Measurements from ENCODE around the gene CEBPG.

Gene CEBPG

DNA sequence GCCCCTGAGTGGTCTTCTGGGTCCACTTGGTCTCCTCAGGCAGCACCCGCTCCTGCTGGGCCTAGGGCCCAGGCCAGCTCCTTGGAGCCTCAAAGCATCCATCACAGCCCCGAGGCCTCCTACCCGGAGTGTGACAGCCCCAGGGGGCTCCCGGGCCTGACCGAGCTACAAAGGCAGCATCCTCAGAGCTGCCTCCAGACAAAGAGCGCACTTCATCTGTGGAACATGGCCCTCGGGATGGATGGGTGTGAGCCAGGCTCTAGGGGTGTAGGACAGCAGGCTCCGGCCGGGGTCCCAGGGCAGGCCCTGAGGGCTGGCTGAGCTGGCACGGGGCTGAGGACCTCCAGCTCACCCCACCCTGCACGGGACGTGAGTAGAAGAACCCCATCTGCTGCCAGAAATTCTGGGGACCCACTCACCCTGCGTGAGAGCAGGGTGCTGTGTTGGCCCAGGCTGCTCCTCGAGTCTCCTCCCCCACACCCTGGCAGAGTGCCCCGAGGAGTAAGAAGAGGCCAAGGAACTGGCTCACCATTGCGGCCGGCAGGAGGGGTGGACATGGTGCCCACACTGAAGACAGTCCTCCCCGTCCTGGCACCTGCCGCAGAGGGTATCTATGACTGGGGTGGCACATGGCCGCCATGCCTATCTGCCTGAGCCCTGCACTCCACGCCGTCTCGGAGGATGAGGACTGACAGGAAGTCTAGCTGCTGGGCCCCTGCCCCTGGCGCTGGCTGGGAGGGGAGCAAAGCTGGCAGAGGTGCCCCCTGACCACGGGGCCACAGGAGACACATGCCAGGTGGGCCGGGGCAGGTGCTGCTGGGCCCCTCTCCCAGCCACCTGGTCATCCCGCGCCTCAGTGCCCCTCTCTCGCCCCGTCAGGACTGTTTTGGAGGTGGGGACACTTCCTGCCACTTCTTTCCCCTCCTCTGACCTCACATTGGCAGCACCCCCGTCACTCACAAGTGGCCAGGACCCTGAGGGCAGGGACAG is 22.3 kb downstream of the CEBPG start:
- no peak for FAIRE-seq

DNA sequence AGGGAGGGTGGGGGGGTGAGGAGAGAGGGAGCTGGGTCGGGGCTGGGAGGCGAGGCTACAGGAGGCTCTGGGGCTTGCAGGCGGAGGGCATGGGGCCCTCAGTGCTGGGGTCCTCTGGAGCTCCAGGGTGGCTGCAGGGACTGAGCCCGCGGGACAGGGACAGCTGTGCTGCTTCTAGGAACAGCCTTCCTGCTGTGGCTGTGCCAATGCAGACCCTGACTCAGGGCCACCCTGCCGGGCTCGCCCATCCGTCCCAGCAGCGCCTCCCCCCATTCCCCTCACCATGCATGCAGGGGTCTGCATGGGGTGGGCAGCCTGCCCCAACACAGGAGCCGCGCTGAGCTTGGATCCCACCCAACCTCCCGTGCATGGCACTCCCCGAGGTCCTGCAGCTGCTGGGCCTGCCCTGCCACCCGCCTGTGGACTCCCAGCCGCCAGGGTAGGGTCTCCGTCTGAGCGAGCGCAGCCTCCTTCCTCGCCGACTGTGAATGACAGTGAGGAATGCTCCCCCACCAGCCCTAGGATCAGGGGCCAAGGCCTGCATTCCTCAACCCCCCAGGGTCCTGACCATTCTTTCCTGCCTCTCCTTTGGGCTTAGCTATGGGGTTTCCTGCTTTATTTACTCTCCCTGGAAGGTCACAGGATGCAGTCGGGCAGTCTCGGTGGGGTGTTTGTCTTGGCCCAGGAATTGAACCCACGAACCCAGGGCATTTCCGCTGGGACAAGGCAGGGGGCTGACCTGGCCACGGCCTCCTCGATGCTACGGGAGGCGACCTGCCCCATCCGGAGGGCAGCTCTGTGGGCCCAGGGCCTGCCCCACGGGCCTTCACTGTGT is 23.4 kb downstream of the CEBPG start:
- FAIRE-seq = no peak

DNA sequence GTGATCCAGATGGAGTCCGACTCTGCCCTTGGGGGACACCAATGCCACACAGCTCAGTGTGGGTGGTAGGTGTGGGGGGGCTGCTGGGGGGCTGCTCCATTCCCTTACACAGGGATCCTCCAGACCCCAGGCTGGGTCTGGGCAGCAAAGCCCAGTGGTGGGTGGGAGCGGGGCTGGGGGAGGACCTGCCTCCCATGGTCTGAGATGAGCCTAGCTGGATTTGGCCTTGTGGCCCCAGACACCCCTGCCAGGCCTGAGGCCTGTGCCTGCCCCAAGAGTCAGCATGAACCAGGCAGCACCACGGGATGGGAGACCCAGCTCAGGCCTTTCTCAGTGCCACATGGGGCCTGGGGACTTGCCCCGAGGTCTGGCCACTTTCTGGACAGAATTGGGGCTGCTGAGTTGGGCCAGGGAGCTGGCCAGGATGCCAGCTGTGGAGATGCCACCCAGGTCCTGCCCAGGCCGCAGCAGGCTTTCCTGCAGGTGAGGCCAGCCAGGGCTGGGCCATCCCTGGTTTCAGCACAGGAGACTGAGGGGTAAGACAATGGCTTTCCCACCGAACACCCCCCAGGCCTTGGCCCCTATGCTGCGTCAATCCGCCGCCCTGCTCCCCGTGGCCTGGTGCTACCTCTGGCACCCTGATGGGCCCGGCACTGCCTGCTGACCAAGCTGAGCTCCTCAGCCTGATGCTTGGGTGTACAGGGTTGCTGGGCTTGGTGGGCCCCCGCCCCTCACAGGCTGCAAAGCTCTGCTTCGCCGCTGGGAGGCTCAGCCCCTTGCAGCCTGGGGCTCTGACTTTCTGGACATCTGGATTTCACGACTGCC is 24.2 kb downstream of the CEBPG start:
- no peak for FAIRE-seq

DNA sequence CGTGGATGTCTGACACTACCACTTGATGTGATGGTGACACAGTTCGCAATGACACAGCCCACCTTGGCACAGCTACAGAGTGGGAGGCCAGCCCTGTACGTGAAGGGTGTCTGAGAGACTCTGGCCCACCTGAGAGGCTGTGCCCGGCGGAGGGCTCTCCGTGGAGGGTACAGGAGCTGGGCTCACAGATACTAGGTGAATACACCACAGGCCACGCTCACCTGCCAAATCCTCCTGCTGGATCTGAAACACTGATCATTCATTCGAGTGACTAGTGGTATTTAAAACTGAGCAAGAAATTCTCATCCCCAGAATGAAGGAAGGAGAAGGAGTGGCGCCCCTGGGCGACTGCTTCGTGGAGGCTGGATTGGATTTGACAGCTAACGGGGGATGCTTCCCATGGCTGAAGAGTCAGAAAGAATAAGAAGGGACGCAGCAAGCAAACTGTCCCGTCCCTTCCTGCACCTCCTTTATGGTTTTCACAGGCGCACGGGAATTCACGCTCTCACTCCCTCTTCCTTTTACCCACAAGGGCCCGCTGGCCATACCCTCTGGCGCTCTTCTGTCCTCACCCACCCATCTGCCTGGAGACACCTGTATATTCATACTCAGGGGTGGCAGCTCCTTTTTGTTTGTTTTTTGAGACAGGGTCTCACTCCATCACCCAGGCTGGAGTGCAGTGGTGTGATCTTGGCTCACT is 25.0 kb downstream of the CEBPG start:
- FAIRE-seq = no peak

DNA sequence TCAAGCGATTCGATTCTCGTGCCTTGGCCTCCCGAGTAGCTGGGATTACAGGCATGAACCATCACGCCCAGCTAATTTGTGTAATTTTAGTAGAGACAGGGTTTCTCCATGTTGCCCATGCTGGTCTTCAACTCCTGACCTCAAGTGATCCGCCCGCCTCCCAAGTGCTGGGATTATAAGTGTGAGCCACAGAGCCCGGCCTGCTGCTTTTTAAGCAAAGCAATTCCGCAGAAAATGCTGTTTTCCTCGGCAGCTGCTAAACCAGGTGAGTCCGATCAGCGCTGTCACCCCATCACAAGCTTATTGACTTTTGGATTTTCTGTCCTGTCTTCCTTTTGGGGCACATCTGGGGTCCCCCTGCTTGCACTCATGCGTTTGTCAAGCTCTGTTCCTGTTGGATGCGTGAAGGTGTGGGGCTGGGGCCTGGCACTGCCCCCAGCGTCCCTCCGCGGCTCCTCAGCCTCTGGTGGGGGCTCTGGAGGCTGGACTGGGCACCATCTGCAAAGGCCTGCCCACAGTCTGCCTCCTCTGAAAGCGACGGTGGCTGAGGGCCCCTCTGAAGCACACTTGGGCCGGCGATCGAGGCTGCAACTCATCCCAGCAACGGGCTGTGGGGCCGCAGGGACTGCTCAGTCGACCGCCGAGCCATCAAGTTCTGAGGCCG is 25.7 kb downstream of the CEBPG start:
- FAIRE-seq = no peak

DNA sequence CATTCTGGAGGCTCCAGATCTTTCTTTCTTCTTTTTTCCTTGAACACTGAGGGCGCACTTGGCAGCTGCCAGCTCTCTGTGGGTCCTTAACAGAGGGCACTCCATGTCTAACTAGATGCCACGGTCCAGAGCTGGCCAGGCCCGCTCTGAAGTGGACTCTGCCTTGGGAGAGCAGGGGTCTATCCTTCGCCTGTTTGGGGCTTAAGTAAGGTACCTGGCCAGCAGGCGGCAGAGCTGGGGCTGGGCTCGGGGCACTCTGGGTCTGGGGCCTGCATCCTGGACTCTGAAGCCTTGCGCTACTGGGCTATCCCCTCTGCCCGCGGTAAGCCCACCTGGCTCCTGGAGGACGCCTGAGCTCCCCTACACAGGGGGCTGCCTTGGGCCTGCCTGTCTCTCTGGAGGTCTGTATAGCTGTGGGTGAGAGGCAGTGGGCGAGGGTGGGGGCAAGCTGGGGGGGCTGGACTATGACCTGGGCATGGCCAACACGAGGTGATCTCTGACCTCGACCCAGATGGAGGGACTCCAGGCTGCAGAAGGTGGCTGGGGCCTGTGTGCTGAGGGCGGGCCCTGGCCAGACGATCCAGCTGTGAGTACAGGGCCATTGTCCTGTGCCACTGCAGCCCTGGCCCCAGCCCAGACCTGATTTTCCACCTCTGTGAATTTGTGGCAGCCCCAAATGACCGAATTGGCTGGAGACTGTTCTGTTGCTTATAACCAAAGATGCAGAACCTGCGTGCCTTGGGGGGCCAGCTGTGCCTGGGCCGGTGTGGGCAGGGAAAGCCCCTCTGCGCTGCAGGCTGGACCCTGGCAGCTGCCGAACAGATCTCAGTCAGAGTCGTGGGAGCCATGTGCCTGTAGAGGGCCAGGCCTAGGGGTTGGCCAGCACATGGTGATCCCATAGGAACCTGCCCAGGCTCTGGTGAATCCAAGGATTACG is 26.5 kb downstream of the CEBPG start:
- no peak for FAIRE-seq

DNA sequence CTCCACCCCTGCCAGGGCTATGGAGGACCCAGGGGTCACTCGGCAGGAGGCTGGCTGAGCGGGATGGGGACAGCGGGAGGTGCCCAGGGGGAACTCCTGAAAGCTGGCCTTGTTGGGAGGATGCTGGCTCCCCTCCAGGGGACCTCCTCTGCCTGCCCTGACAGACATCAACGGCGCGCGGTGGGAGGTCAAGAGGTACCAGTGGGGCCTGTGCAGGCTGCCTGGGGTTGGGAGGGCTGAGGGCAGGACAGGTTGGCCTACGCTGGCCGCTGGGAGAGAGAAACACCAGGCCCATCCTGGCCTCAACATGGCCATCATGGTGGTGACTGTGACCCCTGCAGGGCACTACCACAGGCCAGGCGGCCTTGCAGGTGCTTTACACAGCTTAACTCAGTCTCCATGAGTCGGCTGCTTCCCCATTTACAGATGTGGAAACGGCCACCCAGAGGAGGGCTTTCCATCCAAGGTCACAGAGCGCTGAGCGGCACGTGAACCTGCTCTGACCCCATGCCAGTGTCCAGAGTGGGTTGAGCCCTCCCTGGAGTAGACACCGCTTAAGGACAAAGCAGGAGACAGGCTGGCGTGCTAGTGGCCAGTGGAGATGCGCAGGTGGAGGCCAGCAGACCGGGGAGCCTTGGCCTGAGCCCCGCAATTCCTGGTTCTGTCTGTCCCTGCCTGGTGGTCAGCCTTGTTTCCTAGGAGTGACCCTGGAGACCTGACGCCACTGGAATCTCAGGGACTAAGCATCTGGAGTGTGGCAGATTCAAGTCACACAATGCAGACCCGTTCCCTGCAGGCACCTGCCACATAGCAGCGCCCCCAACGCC is 27.6 kb downstream of the CEBPG start:
- no peak for FAIRE-seq

DNA sequence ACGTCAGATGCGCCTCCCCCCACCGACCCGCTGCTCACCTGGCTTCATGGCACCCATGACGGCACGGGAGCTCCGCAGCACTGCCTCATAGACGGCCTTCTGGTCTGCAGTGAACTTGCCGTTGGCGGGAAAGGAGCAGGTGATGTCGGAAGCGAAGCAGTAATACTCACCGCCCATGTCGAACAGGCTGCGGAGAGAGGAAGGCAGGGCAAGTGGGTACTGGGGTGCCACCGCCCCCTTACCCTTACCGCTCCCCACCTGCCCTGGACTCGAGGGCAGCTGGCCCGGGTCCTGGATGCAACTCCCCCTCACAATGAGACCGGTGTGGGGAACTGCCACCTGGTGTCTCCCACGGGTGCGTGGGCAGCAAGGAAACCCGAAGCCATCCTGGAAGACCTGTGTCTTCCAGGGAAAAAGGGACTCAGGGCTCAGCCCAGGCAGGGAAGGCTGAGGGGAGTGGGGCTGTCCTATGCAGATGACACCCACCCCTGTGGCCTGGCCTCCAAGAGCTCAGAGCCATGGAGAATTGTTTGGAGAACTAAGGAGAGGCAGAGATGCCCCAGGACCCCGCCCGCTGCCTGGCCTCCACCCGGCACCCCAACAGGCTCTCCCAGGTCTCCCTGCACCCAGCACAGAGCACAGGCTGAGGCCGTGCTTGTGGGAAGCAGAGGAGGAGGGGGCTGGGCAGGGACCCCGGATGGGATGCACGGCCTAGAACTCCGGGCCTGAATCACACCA is 28.3 kb downstream of the CEBPG start:
- FAIRE-seq = no peak

DNA sequence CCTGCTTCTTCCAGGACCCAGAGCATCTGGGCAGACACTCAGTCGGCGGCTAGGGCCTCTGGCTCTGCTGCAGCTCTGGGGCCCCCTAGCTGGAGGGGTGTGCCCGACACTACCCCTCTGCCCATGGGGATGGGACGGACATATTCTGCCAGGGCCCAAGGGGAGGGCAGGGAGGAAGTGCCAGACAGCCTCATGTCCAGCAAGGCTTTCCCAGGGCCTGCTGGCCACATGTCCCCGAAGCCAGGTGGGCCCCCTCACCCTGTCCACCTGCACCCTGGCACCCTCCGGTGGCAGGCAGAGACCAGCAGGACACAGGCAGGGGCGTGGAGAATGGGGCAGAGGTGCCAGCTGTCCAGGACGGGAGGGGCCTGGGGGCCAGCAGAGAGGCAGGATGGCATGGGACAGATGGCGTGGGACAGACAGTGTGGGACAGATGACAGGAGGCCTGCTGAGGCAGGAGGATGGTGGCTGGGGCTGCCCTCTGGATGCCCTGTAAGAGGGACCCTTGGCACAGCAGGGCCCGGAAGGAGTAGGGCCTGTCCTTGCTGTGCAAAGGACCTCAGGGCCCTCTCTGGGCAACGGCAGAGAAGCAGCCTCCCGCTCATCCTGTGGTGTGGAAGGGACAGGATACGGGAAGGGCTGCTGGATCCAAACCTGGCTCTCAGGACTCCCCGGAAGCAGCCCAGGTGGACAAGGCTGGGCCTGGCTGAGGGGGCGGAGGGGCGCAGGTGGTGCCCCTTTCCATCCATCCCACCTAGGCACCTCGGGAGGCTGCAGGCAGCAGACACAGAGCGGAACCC is 29.1 kb downstream of the CEBPG start:
- no peak for FAIRE-seq

DNA sequence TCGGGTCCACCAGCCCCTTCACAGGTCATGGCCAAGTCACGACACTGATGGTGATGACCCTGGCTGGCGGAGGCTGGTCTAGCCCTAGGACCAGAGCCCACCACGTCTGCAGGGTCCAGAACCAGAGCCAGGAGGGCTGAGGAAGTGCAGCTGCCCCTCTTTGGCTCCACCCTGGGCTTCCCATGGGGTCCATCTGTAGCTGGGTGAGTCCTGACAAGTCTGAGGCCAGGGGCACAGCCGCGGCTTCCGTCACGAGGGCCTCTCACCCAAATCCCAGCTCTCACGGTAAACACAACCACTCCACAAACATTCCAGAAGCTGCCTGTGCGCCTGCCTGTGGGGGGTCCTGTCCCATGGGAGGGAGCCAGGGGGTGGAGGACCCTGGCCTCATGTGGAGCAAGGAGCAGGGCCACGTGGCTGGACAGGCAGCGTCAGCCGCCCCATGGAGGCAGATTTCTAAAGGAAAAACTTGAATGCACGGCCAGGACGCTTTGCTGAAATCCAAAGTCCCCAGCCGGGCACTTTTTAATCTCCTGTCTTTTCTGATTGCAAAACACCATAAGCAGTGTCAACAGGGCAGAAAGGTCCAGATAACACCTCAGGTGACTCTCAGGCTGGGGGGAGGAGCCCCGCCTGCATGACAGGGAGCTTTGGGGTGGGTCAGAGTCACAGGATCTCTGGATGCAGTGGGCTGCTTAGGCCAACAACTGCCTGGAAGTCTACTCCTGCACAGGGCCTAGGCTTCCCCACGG is 29.9 kb downstream of the CEBPG start:
- FAIRE-seq = no peak

DNA sequence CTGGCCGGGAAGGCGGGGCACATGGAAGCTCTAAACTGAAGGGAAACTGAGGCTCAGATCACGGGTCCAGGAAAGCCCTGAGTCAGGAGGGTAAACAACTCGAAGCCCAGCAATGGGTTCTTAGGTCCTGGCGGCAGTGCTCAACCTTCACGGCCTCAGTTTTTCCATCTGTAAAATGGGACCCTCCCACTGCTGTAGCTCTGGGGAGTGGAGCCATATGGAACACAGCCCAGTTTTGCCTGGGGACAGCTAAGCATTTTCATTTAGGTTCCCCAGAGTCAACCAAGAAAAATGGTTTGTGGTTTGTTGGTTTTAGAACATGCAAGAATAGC is 30.4 kb downstream of the CEBPG start:
- FAIRE-seq = no peak

DNA sequence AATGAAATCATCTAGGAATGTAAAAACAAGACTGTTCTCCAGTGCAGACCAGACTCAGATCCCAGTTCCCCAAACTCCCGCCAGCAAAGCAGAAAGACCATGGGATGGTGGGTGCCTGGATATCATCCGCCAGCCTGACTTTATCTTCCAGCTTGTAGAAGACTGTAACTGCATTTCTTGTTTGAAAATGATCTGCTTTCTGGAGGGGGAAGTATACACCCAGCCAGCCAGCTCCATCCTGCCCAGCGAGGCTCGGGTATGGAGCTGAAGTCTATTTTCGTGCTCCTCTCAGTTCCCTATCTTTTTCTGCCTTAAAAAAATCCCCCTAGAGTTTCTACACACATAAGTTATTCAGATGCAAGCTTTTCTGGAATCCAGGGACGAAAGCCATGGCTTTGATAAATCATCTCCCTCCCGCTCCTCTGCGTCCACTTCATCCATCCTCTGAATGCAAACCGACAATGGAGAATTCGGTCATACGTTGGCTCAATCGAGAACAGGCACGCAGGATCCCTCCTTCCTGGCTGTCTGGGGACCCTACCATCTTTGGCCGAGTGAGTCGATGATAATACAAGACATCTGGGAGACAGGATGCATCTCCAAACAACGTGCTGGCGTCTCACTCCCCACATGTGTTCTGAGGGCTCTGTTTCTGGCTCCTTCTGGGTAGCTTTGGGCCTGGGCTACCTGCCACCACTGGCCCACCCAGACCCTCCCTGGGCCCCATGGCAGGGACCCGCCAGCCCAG is 31.2 kb downstream of the CEBPG start:
- no peak for FAIRE-seq

DNA sequence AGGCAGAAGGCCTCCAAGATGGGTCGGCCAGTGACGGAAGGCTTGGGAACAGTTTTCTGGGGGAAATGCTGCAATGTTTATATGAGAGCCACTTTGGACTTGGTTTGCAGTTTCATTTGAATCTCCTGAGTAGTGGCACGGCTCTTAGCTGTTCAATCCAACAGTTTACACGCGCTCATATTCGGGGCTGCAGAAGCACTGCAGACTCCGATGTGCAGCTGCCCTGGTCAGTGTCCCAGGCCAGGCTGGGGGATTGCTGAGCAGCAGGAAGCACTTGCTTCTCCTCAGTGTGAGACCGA is 31.7 kb downstream of the CEBPG start:
- FAIRE-seq = no peak

DNA sequence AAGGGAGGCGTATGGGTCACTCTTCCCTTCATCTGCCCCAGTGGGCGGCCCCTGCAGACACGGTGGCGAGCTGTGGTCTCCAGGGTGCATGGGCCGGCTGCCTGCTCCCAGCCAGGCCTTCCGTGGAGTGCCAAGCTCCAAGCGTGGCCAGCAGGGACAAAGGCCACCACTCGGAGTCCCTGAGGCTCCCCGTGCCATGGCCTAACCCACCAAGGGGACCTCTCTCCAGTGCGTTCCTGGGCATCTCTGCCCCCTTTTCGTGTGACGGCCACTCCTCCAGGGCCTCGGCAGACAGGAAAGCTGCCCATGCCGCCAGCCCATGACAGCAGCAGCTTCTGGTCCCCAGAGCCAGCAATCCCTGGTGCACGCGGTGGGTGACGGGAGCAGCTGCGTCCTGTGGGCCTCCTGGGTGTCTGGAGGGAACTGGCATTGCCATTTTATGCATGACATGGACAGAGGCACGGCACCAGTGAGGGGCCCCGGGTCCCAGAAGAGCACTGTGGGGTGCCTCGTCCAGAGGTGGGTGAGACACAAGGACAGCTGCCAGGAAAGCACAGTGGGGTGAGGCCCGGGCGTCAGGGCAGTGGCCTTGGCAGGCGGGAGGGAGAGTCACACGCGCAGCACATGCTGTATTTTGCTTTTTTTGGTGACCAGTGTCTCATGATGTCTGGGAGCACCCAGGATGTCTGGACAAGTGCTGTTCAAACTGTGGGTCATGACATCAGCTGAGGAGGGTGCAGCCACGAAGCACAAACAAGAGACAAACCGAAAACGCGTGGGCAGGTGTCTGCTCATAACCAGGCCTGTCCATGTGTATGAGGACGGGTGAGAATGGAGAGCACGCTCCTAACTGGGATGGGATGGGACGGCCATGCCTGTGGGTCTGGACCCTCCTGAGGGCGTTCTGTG is 32.3 kb downstream of the CEBPG start:
- FAIRE-seq = no peak

DNA sequence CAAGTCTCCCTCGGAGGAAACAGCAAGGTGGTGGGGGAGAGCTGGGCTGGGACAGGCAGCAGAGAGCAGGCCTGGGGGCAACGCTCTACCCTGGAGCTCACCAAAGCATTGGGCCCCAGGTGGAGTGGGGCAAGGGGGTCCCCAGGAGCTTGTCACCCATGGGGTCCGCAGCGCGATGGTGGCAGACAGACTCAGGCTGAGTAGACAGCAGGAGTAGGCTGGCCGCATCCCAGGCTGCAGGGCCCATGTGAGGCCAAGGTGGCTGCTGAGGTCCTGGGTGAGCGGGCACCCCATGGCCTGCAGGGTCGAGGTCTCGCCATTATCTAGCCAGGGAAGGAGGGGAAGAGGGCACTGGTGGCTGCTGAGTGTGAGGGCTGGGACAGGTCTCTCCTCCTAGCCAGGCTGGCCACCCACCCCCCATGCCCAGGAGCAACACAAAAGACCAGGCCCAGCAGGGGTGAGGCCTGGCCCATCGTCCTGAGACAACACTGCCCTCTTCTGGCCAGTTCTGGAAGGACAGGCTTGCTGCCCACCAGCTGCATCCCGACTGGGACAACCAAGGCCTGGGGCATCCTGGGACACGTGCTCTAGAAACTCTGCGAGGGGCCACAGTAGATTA is 33.1 kb downstream of the CEBPG start:
- no peak for FAIRE-seq

Measured in G401.6 (cell line).